T follicular helper cell (primary cell): ENCODE data around the gene RAPGEFL1.
"Not testable (repeated sequence)": the region's sequence is repeated elsewhere in the genome, so short reads cannot be mapped to it uniquely, and the experiment has no call there.

Experiments
- DNase-seq: peaks from one replicate; pipeline ENCODE4 v3.0.0-alpha.2; 2020; ENCODE audit warnings: low read depth
- total RNA-seq, 2 experiments: gene quantifications; one replicate each; lab custom pipeline; 2026; lab: John Stamatoyannopoulos, UW

The RAPGEFL1 gene
- 4.6 to 6.7 reads per million in 2 experiments for total RNA-seq

GRCh38 chr17:40177275-40177874 is at the start of gene RAPGEFL1:
RAPGEFL1 (plus strand) TSS chr17:40177470; CDS start chr17:40177862, 392 bp downstream.
- peak; percentile 76 for DNase-seq

GRCh38 chr17:40129498-40129897 is 47.8 kb upstream of the RAPGEFL1 start:
- DNase-seq = no peak

- no peak for DNase-seq
Measured at GRCh38 chr17:40130352-40131042, 46.8 kb upstream of the RAPGEFL1 start.

GRCh38 chr17:40134184-40134583 is 43.1 kb upstream of the RAPGEFL1 start:
- DNase-seq = no peak

GRCh38 chr17:40135817-40136216 is 41.5 kb upstream of the RAPGEFL1 start:
- DNase-seq = no peak

- DNase-seq = peak; percentile 7
Measured at GRCh38 chr17:40139566-40140058, 37.7 kb upstream of the RAPGEFL1 start.

GRCh38 chr17:40143166-40143565 is 34.1 kb upstream of the RAPGEFL1 start:
- not testable (repeated sequence) for DNase-seq

- DNase-seq = no peak
Measured at GRCh38 chr17:40145476-40145875, 31.8 kb upstream of the RAPGEFL1 start.

GRCh38 chr17:40148527-40148926 is 28.7 kb upstream of the RAPGEFL1 start:
- DNase-seq = no peak

- no peak for DNase-seq
Measured at GRCh38 chr17:40150276-40150675, 27.0 kb upstream of the RAPGEFL1 start.

GRCh38 chr17:40151414-40151963 is 25.8 kb upstream of the RAPGEFL1 start:
- no peak for DNase-seq

- no peak for DNase-seq
Measured at GRCh38 chr17:40153603-40154236, 23.6 kb upstream of the RAPGEFL1 start.

- no peak for DNase-seq
Measured at GRCh38 chr17:40157973-40158372, 19.3 kb upstream of the RAPGEFL1 start.

GRCh38 chr17:40158438-40159013 is 18.7 kb upstream of the RAPGEFL1 start:
- DNase-seq = no peak

GRCh38 chr17:40159456-40159855 is 17.8 kb upstream of the RAPGEFL1 start:
- DNase-seq = no peak

GRCh38 chr17:40167685-40168261 is 9.5 kb upstream of the RAPGEFL1 start:
- no peak for DNase-seq

- DNase-seq = peak; percentile 16
Measured at GRCh38 chr17:40168262-40168832, 8.9 kb upstream of the RAPGEFL1 start.

- DNase-seq = no peak
Measured at GRCh38 chr17:40170325-40170724, 6.9 kb upstream of the RAPGEFL1 start.

GRCh38 chr17:40171750-40172149 is 5.5 kb upstream of the RAPGEFL1 start:
- DNase-seq = no peak

- DNase-seq = no peak
Measured at GRCh38 chr17:40173091-40173777, 4.0 kb upstream of the RAPGEFL1 start.

- no peak for DNase-seq
Measured at GRCh38 chr17:40173778-40174135, 3.5 kb upstream of the RAPGEFL1 start.
